ENCODE measurements around the gene PDE8A.
"Not testable (repeated sequence)": the region's sequence is repeated elsewhere in the genome, so short reads cannot be mapped to it uniquely, and the experiment has no call there.

Gene PDE8A

DNA sequence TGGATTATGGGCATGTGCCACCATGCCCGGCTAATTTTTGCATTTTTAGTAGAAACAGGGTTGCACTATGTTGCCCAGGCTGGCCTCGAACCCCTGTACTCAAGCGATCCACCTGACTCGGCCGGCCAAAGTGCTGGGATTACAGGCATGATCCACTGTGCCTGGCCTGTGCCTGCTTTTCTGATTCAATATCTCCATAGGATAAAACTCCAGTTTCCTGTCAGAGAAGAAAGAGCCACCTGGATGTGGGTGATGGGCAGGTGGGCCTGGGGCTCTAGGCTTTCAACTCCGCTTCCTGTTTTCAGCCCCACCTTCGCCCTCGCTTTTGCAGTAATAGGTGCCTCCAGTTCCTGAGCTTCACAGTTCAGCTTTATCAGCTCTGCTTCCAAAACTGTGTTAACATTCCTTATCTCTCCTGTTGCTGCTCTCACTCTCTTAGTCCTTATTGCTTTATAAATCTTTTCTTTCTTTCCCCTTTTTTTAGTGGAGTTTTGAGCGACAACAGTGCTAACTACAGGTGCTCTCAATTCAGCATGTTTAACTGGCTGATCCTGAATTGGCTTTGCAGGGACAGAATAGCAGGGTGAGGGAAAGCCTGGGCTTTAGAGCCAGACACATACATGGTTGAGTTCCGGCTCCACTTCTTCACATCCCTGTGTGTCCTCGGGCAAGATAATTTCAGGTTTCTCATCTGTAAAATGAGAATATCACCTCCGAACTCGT is 21.1 kb upstream of the PDE8A start:
- DNase-seq (ENCODE audit: low read depth, low spot score): no peak

DNA sequence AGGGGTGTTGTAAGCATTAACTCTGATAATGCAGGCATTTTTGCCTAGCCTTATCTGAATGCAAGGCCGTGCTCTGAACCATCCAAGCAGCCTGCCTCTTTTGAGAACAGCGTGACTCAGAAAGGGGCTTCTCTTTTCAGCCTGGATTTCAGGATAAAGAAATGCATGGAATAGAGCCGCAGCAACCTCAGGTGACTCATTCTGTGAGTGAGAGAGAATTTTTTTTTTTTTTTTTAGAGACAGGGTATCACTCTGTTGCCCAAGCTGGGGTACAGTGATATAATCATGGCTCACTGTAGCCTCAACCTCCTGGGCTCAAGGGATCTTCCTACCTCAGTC is 20.6 kb upstream of the PDE8A start:
- DNase-seq (ENCODE audit: low read depth, low spot score): peak; percentile 88

DNA sequence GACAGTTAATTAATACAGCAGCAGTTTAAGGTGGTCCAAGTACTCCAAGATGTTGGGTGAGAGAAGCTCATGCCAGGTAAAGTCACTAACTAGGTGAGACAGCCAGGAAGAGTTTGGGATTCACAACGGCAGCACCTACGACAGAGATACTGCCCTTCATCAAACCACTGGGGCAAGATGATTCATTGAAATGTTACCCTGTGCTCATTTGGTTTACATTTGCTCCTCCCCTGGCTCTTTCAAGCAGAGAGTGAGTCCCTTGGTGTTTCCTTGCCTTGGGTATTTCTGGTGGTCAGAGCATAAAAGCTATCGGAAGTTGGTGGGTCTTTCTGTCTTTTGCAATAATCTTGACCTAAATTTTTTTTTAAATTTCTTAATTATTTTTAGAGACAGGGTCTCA is 19.9 kb upstream of the PDE8A start:
- DNase-seq (ENCODE audit: low read depth, low spot score): no peak

DNA sequence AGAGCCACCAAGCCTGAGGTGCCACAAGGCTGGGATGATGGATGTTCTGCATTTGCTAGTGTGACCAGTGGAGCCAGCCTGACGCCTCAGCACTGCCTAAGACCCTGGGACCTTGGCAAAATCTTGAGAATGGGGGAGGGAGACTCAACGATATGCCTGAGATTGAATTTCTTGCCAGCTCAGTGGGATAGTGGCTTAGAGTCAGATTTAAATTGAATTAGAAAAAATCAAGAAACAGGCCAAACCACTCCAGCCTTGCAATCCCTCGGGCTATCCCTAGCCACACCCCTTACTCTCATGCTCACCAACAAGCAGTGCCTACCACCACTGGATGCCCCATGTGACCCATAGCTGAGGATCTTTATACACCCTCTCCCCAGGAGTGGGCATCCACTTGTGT is 18.7 kb upstream of the PDE8A start:
- DNase-seq (ENCODE audit: low read depth, low spot score): peak; percentile 29

DNA sequence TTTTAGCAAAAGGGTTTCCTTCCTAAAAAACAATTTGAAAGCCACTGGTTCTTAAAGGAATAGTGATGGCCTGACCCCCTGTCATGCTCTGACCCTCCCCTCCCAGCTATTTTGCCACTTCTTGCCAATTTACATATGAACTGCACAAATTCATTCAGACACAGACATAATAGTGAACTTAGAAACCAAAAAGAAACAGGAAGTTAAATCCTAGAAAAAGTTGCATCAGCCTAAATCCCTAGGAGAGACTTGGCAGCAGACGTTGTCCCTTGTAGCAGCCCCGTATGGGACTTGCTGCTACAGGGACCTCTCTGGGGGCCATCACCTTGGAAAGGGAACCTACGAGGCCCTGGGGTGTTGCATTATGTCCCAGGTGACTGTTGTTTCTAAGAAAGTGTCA is 14.3 kb upstream of the PDE8A start:
- no peak for DNase-seq (ENCODE audit: low read depth, low spot score)

DNA sequence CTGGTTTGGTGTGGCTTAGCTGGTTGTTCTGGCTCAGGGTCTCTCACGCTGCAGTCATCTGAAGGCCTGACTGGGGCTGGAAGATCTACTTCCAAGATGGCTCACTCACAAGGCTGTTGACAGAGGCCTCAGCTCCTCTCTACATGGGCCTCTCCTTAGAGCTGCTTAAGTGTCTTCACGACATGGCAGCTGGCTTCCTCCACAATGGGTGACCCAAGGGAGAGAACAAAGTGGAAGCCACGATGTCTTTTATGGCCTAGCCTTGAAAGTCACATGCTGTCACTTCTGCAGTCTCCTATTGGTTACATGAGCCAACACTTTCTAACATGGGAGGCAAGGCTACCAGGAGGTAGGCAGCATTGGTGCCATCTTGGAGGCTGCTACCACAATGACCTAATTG is 13.4 kb upstream of the PDE8A start:
- no peak for DNase-seq (ENCODE audit: low read depth, low spot score)

DNA sequence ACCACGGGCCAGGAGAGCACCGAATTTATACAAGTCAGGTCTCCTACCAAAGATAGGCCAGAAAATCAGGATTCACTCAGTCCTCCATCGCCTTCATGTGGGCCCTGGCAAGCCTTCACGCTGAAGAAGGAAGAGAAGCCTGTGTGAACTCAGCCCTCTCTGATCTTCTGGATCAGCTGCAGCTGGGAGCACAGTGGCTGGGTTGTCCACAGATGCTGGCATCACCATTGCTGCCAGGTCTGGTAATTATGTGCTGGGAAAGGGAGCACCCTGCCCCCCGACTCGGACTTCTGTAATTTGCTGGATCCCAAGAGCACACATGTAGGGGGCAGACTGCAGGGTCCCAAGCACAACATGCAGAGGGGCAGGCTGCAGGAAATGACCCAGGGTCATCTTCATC is 12.4 kb upstream of the PDE8A start:
- no peak for DNase-seq (ENCODE audit: low read depth, low spot score)

DNA sequence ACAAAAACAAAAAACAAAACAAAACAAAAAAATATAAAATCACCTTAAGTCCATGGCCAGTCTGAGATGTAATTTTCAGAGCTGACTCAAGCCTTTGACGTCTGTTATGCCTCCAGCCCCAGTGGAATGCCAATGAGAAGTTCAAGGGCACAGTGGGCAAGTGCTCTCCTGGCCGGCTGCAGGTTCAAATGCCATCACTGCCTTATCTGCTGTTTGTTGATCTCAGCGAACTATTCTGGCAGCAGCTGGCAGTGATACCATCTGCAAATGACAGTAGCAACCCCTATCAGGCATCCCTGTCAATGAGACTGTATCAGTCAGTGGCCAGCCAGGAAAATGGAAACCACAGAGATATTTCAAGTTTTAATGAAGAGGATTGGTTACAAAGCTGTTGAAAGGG is 10.8 kb upstream of the PDE8A start:
- no peak for DNase-seq (ENCODE audit: low read depth, low spot score)

DNA sequence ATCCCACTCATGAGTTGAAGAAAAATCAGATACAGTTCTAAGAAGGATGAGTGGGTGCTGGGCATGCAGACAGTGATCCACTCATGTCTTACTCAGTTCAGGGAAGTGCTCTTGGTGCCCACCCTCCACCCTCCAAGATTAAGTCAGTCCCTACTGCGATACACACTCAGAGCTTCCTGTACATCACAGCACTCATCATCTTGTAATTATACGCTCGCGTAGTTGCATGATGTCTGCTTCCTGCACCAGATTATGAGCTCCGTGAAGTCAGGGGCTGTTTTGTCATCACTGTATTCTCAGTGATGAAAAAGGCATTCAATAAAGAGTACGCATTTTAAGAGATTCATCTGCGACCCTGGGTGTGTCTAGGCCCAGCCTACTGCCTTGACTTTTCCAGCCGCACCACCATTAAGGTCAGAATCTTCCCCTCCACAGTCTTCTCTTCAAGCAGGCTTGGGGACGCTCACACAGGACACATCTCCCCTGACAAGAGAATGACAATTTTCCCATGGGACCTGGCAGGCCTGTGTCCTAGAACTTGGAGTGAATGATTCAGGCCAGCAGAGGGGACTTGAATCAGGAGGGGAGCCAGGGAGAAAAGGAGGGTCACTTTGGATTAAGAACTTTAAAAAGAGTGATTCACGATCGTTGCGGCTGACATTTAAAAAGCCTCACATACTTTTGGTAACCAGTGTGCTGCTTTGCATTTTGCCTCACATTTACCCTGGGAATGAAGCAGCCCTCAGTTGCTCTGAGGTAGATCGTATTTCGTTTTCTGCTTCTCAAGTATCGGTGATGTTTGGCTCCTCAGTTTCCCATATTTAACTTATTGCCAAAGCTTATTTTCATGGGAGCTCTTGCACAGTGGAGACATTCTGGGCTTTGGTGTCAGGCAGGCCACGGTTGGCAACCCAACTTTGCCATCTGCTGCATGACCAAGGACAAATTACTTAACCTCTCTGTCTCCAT is 7.9 kb upstream of the PDE8A start:
- peak; percentile 87 for DNase-seq (ENCODE audit: low read depth, low spot score)

DNA sequence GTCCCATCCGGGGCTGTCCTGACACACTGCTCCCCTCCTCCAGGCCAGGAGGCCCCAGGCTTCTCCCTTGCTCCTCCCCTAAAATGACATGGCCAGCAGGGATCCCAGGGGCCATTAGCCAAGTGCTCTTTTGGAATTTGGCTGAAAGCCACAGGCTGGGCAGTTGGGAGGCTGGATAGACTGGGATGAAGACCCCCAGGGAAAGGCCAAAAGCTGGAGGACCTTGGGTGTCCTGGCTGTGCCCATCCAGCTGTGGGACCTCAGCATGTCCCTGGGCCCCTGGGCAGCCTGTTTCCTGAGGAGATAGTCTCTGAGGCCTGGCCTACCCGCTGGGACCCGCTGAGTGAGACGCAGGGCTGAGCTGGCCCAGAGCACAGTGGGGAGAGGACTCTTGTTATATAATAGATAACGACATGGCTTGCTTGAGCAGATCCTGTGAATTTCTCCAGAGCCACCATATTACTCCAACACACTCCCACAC is 5.7 kb upstream of the PDE8A start:
- DNase-seq (ENCODE audit: low read depth, low spot score): no peak

DNA sequence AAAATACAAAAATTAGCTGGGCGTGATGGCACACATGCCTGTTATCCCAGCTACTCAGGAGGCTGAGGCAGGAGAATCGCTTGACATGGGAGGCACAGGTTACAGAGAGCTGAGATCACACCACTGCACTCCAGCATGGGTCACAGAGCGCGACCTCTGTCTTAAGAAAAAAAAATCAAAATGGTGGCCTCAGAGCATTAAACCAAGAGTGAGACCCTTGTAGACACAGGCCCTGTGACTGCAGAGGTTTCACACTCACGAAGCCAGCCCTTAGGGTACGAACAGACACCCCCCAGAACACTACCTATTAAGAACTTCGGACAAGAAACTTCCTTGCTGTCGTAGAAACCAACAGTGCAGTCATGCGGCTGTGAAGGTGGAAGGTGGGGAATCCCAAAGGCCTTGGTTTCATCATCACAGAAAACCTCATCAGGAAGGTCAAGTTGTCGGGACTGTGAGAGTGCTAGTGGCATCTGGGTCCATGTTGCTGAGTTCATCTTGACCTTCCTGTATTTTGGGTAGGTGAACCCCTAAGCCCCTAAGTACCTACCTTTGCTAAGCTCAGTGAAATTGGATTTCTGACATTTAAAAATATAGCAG is 4.8 kb upstream of the PDE8A start:
- DNase-seq (ENCODE audit: low read depth, low spot score): no peak

DNA sequence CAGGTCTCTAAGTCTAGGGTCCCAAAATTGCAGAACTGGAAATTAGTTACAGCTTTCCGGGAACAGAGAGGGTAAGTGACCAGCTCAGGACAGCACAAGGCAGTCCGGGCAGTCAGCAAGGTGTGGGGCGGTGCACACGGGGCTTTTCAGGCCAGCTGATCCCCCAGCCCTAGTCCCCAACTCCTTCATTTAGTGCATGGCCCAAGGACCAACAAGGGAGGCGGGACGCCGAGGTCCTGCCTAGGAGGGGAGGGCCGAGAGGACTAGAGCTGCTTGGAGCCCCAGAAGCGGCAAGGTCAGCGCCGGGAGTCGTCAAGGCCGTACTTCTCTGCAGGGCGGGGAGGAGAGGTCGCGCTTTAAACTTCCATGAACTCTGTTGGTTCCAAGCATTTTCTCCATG is 2.0 kb upstream of the PDE8A start:
- DNase-seq (ENCODE audit: low read depth, low spot score): no peak

DNA sequence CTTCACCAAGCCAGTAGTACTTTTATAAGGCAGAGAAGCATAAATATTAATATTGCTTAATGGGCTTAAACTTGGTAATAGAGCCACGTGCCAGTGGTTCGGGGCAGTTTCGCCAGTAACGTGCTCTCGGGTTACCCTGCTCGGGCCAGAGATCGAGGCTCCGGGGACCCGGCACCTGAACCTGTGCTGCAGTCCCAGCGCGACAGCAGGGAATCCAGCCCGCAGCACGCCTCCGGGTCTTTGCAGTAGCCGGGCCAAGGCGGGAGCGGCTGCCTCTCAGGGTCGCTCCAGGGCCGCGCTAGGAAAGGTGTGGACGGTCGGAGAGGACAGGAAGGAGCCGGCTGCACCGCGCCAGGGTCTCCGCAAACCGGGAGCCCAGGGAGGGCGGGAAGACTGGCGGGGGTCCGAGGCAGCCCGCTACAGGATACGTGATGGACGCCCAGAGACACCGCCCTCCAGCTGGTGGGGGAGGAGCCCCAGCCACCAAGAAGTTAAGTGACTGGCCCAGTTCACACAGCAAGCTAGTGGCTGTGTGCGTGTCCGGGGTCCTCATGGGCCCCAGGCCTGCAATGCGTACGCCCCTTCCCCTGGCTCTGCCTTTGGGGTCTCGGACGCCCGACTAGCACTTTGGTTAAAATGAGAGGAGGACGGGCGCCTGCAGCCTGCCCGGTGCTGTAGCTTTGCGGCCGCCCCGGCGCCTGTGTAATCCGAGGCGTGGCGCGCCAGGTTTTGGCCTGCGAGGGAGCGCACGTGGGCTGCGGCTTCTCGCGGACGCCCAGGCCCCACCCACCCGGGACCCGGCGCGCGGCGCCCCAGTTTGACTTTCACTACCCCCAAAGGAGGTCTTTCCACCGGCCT is 1.2 kb upstream of the PDE8A start:
- DNase-seq (ENCODE audit: low read depth, low spot score): peak; percentile 94

DNA sequence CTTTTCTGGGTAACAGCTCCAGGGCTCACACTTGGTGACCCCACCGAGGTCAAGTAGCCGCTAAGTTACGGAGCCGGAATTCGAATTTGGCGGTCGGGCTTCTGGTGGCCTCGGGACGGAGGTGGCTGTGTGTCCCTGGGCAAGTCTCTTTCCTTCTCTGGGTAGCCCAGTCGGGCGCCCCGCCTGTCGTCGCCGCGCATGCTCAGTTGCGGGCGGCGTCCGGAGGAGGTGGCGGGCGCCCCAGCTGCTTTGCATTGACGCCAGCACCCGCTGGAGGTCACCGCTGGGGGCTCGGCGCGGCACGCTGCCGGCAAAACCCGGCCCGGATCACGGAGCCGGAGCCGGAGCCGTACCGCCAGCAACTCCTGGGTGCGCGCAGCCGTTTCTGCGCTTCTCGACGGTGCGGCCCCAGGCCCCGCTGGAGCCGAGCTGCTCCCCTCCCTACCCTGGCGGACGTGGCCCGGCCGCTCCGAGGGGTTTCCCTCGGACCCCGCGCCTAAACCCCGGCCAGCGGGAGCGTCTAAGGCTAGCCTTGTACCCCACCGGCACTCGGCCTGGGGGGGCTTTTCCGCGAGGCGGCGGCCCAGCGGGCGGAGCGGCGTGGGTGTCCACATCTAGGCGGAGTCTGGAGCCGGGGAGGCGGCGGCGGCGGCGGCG is 474 bp upstream of the PDE8A start:
- DNase-seq (ENCODE audit: low read depth, low spot score): peak; percentile 99

DNA sequence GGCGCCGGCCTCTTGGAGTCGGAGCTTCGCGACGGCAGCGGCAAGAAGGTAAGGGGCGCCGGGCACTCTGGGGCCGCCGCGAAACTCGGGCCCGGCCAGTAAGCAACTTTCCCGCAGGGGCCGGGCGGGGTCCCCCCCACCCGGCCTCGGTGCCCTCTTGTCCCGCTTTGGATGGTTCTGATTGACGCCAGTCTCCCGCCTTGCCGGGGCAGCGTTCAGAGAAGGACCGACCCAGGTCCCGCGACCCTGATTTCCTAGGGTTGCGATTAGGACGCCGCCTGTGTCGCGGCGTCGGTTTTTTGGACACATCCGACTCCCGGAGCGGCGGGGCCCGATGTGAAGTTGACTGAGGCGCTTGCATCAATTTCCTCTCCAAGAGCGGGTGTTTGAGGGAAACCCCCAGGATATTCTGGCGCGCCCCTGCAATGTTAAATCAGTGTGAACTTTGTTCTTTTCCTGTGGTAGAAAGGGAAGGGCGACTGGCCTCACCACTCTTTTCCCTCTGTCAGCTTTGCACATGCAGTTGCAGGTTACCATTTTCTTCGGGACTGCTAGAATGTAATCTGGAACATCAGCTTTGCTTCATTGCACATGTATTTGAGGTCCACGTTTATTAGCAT is 755 bp downstream of the PDE8A start:
- peak; percentile 48 for DNase-seq (ENCODE audit: low read depth, low spot score)

DNA sequence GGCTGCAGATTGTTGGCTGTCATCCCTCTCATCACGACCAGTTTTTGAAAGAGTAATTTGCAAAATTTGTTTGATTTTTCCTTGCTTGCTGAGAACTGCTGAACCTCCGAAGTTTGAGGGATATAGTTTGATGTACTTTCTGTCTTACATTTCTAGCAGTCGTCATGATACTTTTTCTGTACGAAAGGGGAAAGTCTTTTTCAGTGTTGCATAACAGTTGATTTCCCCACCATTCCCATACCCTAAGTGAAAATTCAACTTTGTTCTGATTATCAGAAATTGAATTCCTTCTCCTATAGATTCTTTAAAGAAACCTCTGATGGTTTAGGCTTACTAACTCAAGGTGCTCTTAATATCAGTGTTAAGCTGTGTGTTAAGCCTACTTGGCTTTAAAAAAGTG is 1.6 kb downstream of the PDE8A start:
- DNase-seq (ENCODE audit: low read depth, low spot score): no peak

DNA sequence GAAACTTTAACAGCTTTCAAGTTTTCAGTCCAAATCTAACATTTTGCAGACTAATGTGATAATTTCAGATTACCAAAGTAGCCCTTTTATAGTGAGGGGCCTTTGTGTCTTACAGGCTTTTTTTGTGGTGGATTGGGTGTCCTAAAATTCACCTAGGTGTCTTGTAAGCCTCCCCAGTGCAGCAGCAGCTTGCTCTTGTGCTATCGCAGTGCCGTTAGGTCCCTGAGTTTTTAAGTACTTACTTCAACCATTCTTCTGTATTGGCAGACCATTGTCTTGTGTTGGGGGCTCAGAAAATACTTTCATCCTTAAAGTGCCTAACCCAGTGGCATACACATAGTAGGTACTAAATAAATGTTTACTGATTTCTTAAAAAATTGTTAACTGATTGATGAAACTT is 2.1 kb downstream of the PDE8A start:
- no peak for DNase-seq (ENCODE audit: low read depth, low spot score)

DNA sequence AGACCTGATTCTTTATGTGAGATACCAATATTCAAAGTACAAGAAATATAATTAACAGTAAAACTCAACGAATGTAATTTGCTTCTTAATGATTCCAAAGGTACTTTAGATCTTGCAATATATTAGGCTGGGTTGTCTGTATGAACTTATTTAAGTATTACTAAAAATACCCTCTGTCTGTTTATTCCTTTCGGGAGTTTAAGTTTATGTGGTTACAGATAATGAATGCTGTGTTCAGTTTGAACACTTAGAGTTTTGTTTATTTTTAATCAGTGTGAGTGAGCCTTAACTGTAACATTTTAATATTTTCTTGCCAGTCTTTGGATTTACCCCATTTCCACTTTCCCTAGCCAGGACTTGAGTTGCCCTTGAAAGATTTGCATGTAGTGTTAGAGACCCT is 3.5 kb downstream of the PDE8A start:
- no peak for DNase-seq (ENCODE audit: low read depth, low spot score)

DNA sequence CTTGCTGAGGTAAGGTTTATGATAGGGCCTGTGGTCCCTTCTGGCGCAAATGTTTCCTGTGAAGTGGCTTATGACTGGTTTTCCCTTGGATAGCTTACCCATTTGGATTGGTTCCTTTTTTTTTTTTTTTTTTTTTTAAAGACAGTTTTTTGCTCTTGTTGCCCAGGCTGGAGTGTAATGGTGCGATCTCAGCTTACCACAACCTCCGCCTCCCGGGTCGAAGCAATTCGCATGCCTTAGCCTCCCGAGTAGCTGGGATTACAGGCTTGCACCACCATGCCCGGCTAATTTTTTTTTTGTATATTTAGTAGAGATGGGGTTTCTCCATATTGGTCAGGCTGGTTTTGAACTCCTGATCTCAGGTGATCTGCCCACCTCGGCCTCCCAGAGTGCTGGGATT is 5.7 kb downstream of the PDE8A start:
- not testable (repeated sequence) for DNase-seq (ENCODE audit: low read depth, low spot score)

DNA sequence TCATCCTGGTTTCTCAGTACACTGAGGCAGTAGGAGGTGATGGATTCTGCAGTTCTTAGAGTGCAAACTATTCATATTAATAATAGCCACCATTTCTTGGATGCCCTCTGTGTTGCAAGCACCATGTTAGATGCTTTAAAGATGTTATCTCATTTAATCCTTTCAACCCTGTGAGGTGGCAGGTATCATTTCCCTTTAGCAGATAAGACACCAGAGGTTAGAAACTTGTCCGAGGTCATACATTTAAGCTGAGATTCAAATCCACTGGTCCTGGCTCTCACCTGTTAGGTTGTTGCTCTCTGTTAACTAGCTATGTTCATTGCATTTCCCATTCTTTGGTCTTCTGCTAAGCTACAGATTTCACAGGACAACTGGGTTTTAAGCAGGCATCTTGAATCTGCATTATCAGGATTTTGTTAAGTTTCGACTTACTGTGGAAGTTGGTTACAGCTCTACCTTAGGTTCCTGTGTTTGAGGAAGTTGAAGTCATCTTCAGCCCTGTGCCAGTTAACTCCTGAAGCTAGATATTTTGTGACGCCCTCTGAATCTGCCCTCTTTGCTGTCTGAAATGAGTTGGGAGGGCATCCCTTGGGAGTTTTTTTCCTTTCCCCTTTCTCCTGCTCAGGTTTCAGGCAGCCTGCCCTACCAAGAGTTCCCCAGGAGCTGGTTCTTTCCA is 6.4 kb downstream of the PDE8A start:
- DNase-seq (ENCODE audit: low read depth, low spot score): no peak

Data from astrocyte of the hippocampus (primary cell).